SIG-M5 (cell line): ENCODE results near the gene HNRNPD.
"Not testable (repeated sequence)": the region's sequence is repeated elsewhere in the genome, so short reads cannot be mapped to it uniquely, and the experiment has no call there.

Experiments used
- DNase-seq: peaks from one replicate; lab custom pipeline; 2025; lab: John Stamatoyannopoulos, UW

The HNRNPD gene, protein sequence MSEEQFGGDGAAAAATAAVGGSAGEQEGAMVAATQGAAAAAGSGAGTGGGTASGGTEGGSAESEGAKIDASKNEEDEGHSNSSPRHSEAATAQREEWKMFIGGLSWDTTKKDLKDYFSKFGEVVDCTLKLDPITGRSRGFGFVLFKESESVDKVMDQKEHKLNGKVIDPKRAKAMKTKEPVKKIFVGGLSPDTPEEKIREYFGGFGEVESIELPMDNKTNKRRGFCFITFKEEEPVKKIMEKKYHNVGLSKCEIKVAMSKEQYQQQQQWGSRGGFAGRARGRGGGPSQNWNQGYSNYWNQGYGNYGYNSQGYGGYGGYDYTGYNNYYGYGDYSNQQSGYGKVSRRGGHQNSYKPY

DNA sequence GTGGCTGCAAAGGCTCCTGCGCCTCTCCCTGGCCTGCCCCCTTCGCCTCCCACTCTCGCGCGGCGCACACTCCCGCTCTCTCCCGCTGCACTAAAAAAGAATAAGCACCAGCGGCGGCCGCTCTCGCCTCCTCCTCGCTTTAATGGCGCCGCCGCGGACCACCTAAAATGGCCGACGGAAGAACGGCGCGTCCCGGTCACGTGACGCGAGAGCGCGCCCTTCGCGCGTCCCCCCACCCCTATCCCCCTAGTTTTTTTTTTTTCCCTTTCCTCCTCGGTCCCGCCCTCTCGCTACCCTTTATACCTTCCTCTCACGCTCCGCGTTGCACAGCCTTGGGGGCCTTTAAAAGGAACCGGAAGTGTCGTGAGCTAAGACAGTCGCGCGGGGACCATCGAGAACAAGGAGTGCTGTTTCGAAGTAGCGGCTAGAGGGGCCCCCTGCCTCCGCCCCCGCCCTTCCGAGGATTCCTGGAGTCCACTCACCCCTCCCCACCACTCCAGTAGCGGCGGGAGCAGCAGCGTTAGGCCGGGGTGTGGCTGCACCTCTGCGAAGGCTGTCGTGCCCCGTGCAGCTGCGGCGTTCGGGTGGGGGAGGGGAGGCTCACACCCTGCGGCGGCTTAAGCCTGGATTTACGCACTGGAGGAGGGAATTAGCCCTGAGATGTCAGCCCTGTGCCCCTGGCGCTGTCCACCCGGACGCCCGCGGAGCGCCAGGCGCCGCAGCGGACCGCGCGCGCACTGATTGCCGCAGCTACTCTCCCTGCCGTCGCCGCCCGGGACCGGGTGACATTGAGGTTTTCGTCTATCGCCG lies at the start of gene HNRNPD:
TSS of gene HNRNPD (minus strand) at position 176 of the 810 bp plus-strand sequence. CDS start 313 bp downstream, outside the sequence.
- DNase-seq: peak; percentile 96

DNA sequence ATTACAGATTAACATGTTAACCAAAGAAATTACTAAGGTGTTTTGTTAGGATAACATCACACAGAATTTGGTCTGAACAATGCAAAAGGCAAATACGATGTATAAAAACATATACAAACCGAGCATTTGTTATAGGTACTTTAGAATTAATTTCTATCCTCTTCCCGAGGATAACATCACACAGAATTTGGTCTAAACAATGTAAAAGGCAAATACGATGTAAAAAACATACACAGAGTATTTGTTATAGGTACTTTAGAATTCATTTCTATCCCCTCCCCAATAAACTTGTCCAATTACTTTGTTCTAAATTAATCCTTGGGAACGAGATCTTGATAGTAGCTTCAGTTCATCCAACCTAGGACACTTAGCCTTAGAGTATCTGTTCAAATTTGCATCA lies 48.8 kb upstream of the HNRNPD start:
- DNase-seq: no peak

DNA sequence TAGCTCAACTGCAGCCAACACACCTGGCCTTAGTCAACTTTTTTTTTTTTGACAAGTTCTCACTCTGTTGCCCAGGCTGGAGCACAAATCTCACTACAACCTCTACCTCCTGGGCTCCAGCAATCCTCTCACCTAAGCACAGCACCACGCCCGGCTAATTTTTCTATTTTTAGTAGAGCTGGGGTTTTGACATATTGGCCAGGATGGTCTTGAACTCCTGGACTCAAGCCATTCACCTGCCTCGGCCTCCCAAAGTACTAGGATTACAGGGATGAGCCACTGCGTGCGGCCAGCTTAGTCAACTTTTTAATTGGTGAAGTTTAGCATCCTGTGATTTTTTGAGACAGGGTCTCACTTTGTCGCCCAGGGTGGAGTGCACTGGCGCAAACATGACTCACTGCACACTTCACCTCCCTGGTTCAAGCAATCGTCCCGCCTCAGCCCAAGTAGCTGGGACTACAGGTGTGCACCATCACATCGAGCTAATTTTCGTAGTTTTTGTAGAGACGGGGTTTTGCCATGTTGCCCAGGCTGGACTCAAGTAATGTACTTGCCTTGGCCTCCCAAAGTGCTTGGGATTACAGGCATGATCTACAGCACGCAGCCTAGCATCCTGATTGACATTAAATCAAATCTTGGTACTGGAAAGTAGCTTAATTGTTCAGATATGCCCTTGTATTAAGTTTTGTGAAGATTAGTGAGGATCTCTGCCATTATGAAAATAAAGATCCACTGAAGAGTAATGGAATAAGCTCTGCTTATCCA lies 48.2 kb upstream of the HNRNPD start:
- no peak for DNase-seq

DNA sequence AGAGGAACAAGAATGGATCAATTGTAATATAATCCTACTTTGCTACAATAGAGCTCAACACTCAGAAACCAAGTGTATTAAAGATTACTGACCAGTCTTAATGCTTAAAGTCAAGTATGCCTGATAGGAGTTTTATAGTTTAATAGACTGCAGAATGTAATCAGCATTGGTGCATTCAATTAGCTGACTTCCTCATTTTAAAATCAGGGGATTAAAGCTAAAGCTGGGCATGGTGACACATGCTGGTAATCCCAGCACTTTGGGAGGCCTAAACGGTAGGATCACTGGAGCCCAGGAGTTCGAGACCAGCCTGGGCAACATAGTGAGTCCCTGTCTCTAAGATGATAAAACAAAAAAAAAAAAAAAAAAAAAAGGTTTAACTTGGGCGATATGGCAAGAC lies 45.7 kb upstream of the HNRNPD start:
- no peak for DNase-seq

DNA sequence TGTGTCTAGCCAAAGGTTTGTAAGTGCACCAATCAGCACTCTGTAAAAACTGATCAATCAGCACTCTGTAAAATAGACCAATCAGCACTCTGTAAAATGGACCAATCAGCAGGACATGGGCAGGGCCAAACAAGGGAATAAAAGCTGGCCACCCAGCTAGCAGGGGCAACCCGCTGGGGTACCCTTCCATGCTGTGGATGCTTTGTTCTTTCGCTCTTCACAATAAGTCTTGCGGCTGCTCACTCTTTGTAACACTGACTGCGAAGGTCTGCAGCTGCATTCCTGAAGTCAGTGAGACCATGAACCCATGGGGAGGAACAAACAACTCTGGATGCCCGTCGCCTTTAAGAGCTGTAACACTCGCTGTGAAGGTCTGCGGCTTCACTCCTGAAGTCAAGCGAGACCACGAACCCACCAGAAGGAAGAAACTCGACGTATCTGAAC lies 42.2 kb upstream of the HNRNPD start:
- DNase-seq: no peak

DNA sequence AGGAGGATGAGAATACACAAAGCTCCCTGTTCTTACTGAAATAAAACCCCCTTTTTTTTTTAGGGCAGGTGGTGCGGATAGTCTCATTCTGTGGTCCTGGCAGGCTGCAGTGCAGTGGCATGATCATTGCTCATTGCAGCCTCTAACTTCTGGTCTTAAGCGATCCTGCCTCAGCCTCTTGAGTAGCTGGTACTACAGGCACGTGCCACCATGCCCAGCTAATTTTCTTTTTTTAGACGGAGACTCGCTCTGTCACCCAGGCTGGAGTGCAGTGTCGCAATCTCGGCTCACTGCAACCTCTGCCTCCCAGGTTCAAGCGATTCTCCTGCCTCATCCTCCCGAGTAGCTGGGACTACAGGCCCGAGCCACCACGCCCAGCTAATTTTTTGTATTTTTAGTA lies 41.3 kb upstream of the HNRNPD start:
- not testable (repeated sequence) for DNase-seq

DNA sequence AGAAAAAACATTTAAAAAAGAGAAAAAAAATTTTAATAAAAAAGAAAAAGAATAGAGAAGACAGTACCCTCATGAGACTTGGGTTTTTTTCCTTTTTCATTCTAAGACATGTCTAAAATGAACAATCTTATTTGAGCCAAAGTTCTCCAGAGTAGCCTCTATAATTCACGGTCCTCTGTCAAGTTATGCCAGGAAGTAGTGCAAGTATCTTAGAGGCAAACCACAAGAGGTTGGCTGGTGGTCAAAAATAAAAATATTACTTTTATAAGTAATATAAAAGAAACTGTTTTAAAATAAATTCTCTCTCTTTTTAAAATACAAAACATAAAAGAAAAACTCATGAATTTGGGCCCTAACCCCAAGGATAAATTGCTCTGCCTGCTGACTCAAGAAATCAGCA lies 29.9 kb upstream of the HNRNPD start:
- DNase-seq: no peak

DNA sequence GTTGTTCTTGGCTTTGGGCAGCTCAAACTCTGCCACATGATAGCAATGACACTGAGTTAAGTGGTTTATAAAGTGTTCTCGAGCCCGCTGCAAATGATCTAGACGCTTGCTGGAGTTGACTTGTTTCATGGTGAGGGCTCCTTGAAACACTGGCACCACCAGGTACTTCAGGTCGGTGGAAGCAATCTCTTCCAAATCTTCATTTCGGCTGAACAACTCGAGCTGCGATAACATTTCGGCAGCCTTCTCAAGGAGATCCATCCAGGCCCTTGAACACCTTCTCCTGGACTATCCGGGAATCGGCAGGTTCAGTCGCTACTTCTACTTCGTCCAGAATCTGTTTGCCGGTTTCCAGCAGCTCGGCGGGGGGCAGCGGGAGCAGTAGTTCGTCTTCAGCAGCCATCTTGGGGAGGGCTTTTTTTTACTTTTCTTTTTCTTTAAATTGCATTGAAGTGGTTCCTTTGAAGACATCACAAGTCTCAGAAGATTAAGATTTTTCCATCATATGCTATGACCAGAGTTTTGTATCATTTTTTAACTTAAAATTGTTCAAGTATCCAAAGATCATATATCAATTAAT lies 28.5 kb upstream of the HNRNPD start:
- no peak for DNase-seq

DNA sequence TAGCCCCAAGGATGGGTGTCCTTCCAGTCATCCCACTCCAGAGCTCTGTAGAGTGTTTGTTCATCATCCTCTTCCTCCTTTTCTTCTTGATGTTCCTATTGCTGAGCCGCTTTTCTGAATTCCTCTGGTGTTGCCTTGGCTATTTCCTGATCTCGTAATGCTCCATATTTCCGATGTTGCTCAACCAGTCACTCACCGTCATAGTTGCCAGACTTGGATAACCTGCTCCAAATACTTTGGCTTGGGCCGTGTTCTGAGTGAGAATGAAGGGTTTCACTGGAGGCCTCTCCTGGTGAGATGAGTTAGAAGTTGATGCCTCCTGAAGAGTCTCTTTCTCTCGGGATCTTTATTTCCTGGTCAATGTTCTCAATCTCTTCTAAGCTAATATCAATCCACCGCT lies 27.8 kb upstream of the HNRNPD start:
- DNase-seq: no peak

DNA sequence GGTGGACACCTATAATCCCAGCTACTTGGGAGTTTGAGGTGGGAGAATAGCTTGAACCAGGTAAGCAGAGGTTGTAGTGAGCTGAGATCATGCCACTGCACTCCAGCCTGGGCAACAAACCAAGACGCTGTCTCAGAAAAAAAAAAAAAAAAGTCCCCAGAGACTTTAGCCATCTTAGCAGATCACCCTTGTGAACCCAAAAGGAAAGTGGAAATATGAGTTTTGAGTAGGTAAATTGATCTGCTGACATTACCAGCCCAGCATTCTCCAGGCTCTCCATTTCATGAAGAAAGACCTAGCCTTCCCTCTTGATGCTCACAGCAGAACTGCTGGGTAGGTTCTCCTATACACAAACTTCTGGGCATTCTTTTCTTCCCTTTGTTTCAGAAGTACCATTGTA lies 24.5 kb upstream of the HNRNPD start:
- no peak for DNase-seq

DNA sequence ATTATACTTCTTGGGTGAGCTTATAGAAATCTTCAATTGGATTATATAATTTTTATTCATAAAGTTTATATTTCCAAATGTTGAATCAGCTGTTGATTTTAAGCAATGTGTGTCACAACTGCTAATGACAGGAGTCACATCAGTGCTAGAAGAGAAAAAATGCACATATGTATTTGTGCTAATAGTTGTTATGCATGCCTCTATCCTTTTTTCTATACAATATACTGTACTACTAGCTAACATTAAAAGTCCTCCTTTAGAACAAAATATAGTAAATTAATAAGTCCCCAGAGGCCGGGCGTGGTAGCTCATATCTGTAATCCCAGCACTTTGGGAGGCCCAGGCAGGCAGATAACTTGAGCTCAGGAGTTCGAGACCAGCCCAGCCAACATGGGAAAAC lies 23.7 kb upstream of the HNRNPD start:
- no peak for DNase-seq

DNA sequence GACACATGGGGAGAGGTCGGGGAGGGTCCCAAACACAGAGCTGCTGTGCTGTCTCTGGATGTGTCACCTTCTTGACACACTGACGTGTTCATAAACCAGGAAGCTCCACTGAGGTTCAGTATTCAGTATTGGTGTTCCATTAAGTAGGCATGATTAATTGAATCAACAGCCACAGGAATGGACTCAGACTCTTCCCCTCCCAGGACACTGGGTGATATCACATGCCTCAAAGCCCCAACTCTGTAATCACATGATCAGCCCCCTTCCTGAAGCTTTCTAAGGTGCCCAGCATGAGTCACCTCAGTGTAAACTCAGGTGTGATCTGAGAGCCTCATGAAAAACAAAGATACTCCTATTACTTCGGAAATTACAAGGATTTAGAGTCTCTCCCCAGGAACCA lies 21.1 kb upstream of the HNRNPD start:
- DNase-seq: no peak

DNA sequence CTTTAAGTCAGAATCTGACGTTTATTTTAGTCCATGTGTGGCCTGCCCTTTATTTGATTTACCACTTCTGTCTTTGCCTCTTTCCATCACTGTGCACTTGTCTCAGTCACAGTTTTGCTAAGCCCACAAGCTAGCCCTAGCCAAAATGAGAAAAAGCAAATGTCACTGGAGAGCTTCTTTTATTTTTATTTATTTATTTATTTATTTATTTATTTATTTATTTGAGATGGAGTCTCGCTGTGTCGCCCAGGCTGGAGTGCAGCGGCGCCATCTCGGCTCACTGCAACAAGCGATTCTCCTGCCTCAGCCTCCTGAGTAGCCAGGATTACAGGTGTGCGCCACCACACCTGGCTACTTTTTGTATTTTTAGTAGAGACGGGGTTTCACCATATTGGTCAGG lies 16.3 kb upstream of the HNRNPD start:
- DNase-seq: not testable (repeated sequence)

DNA sequence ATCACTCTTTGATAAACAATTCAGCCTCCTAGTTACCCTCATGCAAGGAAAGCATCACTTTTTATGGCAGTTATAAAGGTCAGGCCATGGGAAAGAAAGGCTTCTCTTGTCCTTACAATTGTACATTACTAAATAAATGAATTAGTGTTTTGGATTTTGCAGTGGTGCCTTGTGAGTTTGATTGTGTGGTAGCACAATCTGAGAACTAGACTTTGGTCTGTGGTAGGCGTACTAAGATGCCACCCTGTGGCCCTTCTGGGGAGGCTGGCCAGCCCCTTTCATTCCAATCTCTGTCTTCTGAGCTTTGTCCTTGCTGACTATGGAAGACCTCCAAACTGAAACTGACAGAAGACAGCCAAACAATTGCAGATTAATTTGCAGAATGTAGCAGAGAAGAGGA lies 14.6 kb upstream of the HNRNPD start:
- DNase-seq: no peak

DNA sequence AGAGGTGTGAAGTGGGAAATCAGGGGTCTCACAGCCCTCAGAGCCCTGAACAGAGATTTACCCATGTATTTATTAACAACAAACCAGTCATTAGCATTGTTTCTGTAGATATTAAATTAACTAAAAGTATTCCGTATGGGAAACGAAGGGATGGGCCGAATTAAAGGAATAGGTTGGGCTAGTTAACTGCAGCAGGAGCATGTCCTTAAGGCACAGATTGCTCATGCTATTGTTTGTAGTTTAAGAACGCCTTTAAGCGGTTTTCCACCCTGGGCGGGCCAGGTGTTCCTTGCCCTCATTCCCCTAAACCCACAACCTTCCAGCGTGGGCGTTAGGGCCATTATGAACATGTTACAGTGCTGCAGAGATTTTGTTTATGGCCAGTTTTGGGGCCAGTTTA lies 12.5 kb upstream of the HNRNPD start:
- not testable (repeated sequence) for DNase-seq

DNA sequence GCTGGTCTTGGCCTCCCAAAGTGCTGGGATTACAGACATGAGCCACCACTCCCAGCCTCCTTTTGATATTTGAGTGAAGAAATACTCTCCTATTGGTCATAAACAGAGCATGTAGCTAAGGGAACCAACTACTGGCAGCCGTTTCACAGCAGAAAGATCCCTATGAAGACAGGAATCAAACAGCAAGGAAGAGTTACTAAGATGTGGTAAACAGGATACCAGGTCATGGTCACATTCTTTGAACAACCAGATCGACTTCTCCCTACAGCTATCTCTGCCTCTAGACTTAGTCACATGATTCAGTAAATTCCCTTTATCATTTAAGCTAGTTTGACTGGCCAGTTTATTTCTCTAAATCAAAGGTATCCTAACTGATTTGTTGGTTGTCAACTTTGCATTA lies 9.0 kb upstream of the HNRNPD start:
- no peak for DNase-seq

DNA sequence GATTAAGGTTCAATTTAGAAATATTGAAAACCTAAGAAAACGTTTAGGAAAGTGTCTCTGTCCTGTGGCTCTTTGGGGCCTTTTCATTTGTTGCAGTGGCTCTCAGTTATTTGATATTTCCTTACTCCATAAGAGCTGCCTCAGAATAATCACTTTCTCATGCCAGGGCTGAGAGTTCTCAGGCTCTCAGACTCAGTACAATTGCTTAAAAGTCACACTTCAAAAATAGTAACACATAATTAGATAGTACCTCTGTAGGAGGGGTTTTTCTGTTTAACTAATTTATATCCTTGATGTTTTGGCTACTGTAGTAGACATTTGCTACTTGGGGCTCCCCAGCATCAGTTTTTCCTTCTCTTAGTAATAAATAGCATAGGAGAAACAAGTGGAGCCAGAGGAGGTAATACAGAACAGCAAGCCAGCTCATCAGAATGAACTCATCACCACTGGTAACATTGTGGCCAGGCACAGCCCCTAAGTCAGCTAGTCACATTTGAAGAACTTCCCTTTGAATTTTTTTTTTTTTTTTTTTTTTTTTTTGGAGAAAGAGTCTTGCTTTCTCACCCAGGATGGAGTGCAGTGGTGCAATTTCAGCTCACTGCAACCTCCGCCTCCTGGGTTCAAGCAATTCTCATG lies 8.0 kb upstream of the HNRNPD start:
- peak; percentile 4 for DNase-seq

DNA sequence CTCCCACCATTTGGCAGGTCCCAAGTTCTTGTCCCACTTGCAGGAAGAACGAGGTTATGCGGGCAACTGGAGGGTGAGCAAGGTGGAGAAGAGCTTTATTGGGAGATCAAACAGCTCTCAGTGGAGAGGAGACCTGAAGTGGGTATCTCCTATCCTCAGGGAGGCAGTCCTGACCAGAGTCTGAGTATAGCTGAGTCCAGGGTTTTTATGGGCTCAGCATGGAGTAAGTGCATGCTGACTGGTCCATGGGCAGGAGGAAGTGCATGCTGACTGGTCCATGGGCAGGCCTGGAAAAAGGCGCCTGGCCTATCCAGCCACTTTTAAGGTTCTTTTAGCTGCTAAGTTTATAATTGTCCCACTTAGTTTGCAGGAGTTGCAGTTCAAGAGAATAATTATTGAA lies 7.4 kb upstream of the HNRNPD start:
- DNase-seq: no peak

DNA sequence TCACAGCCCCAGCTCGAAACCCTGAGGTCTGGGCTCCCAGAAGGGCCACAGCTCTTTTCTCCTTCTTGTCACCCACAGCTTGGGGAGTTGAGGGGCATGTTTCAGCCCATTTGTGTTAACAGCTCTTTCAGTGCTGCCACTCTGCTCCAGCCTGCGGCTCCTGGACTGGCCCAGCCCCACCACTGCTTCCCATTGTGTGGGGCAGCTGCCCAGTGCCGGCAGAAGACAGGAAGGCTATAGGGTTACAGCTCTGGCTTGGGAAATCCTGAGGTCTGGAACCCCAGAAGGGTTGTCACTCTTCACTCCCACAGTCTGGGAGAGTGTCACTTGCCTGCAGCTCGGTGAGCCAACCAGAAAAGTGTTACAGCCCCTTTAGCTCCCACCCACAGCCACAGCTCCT lies 7.0 kb upstream of the HNRNPD start:
- DNase-seq: no peak

DNA sequence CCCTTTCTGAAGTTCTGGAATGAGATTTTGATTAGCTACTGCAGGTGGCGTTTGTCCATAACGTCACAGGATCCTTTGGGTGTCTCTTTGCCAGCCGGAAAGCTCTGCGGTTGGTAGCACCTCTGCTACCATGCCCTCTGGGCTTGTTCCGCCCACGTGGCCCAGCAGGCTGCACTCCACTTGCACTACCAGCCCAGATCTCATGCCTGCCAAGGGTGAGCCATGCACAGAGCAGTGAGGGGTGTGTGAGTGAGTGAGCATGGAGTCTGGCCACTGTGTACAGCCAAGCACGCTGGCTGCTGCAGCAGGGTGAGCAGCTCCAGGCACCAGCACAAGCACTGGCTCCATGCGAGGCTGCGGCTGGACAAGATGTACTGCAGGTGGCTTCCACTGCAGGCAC lies 6.6 kb upstream of the HNRNPD start:
- DNase-seq: no peak

DNA sequence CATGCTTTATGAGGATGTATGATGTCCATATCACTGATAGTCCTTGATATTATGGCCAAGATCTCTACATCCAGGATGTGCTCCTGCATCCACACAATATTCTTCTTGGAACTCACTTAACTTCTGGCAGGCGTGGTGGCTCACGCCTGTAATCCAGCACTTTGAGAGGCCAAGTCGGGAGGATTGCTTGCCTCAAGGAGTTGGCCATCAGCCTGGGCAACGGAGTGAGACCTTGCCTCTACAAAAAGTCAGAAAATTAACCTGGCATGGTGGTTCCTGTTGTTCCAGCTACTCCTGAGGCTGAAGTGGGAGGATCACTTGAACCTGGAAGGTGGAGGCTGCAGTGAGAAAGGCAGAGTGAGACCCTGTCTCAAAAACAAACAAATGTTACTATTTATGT lies 2.3 kb upstream of the HNRNPD start:
- DNase-seq: no peak

DNA sequence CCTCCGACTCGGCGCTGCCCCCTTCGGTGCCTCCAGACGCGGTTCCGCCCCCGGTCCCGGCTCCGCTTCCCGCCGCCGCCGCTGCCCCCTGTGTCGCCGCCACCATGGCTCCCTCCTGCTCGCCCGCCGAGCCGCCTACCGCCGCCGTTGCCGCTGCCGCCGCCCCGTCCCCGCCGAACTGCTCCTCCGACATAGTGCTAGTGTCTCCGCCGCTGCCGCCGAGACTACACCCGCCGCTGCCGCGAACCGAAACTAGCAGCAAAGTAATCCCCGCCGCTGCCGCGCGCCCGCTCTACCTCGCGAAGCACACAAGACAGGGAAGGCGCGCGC lies 340 bp downstream of the HNRNPD start:
- no peak for DNase-seq
